LNCaP clone FGC (cell line): ENCODE results near the gene NPAS3.

Experiments
- DNase-seq: peaks from one replicate; pipeline ENCODE4 v3.0.0-alpha.2; 2011; ENCODE audit warnings: low read depth
- H3K4me3 ChIP-seq: 2 replicates; pipeline ENCODE4 v1.5.1; 2011; ENCODE audit warnings: mild to moderate bottlenecking, low read depth, low read length, control low read depth
- TF ChIP-seq, protein P1 (sequence below): IDR thresholded peaks from 2 replicates; pipeline ENCODE4 v1.5.1; 2012; ENCODE audit warnings: mild to moderate bottlenecking; ENCODE audit not compliant: control insufficient read depth, insufficient read depth; ENCODE audit errors: extremely low read depth

The NPAS3 gene

DNA sequence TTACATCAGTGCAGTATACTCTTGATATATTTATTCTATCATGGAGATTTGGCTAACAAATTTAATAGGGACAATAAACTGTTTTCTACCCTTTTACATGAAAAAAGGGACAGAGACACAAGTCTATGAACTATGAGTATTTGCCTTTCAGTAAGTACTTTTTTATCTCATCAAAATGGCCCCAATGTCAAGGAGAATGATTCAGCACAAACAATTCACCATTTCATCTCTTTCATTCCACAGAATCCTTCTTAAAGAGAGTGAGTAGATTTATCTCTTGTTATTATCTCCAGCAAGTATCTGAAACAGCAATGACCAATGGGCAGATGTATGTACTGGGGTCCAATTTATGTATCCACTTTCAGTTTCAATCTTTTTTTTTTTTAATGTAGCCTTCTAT is 447.5 kb downstream of the NPAS3 start:
- no peak overlapping the region for H3K4me3 ChIP-seq

DNA sequence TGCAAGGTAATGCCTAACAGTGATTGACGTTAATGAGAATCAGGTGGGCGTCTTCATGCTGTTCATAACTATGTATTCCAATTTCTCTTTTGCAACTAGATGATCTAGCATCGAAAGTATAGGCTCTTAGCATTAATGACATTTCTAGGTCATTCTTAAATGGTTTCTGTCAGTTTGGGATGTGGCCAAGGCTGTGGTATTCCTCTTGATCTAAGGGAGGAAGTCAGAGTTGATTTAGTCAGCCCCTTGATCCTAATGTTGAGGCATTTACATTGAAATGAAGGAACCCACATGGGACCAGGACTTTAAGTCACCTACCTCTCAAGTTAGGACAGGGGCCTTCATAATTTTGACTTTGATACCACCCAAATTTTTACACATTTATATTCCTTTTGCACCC is 448.1 kb downstream of the NPAS3 start:
- TF ChIP-seq, protein P1, sequence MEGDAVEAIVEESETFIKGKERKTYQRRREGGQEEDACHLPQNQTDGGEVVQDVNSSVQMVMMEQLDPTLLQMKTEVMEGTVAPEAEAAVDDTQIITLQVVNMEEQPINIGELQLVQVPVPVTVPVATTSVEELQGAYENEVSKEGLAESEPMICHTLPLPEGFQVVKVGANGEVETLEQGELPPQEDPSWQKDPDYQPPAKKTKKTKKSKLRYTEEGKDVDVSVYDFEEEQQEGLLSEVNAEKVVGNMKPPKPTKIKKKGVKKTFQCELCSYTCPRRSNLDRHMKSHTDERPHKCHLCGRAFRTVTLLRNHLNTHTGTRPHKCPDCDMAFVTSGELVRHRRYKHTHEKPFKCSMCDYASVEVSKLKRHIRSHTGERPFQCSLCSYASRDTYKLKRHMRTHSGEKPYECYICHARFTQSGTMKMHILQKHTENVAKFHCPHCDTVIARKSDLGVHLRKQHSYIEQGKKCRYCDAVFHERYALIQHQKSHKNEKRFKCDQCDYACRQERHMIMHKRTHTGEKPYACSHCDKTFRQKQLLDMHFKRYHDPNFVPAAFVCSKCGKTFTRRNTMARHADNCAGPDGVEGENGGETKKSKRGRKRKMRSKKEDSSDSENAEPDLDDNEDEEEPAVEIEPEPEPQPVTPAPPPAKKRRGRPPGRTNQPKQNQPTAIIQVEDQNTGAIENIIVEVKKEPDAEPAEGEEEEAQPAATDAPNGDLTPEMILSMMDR: no peak
- no peak overlapping the region for H3K4me3 ChIP-seq
- DNase-seq: no peak

More for the DNA sequence above, 447.5 kb downstream of the NPAS3 start:
- no peak for DNase-seq
- TF ChIP-seq, protein P1: no peak

DNA sequence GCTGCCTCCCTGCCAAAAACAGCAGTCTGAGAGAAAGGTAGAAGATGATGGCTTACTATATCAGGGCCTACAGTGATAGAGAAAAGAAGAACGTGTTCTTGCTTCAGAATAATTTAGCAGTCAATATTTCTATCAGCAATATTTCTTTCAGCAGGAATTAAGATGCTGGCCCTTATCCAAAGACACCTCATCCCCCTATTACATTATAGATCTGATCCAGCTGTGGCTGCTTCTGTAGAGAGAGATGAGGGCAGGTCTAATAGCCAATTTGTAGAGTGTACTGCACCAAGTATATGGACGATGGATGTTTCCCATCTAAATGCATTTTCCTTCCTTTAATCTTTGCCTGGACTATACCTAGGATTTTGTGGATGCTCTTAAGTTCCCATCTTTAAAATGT is 451.7 kb downstream of the NPAS3 start:
- TF ChIP-seq, protein P1: no peak
- no peak for DNase-seq
- no peak overlapping the region for H3K4me3 ChIP-seq

DNA sequence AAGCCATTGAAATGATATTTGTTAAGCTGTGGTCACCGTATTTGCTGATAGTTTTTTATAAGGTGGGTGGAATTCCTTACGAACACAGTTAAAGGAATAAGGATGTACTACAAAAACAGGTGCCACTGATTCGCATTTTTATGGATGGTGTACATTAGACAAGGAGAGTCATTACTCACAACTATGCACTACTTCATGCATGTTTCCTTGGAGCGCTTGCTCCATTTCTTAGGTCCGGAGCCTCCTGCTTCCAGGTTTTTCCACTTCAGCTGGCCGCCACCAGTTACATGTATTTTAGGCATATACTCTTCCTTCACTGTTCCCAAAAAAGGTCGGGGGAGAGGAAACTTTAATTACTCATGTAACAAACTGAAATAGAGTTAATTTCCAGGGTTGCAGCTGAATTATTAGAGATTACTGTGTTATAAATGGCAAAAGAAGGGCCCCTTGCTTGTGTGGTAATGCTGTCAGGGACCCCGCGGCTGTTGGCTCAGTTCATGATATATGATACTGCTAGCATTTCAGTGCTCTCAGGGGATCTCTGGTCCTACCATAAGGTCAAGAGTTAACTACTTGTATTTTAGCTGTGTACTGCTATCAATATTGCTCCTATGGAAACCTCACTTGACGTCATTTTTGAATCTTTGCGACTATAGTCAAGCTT is 454.7 kb downstream of the NPAS3 start:
- DNase-seq: no peak
- TF ChIP-seq, protein P1: no peak
- H3K4me3 ChIP-seq: no peak overlapping the region

DNA sequence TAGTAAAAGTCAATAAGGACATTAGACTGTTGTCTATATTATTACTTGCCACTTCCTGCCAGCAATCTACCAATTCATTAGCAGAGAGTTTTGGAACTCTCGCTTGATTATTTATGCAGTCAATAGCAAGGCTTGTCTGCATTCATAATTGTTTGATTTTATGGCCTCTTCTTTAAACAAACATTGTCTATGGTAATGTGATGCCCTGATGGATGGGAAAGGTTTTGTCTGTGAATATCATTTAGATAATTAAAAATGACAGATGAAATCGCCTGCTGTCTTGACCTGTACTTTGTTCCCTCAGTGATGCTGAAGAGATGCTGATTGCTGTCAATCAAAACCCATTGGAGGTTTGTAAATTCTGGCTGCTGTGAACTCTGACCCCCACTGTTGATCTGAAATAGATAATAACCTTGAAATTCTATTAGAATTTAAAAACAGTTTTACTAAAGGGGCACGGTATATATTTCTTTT is 455.3 kb downstream of the NPAS3 start:
- DNase-seq: no peak
- TF ChIP-seq, protein P1: no peak

DNA sequence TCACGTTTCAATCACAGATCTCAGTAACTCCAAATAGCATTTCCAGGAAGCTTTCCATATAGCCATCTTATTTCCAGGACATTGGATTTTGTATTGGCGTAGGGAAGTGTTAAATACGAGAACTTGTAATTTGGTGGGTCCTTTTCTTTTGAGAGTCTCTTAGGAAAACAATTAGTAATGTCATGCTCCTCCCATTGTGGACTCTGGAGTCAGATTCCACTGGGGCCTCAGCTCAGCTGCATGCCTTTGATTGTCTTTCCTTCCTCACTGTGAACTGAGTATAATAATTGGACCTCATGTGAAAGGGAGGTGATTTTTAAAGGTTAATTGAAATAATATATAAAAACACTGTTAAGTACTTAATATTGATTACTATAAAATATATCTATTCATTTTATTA is 462.6 kb downstream of the NPAS3 start:
- no peak overlapping the region for H3K4me3 ChIP-seq
- no peak for DNase-seq
- TF ChIP-seq, protein P1: no peak

More for the DNA sequence above, 455.3 kb downstream of the NPAS3 start:
- H3K4me3 ChIP-seq: no peak overlapping the region

DNA sequence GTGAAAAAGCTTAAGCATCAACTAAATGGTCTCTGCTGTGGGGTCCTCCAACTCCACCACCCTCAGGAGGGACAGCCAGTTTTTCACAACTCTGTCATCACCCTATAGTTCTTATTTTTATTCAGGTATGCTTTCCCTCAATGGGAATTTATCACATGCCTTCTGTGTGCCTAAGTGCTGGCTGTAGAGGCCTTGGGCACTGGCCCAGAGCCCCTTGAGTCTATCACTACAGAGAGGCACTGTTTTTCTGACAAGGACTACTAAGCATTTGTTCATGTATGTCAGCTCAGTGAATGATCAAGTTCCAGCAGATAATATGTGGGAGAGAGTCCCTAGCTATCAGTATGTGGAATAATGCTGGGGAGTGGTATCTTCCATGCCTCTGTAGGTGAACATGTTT is 463.9 kb downstream of the NPAS3 start:
- TF ChIP-seq, protein P1: no peak
- no peak overlapping the region for H3K4me3 ChIP-seq
- DNase-seq: no peak
